SJSA1 (cell line): Measurements from ENCODE around the gene TMEM250. TPM values are rescaled to one million over a fixed set of nuclear protein-coding genes. Genes with fewer than 3 reads are reported as not detected.

ENCODE experiments used
- DNase-seq, 2 experiments: peaks; one replicate each; pipeline ENCODE4 v3.0.0-alpha.2; 2015 to 2020; ENCODE audit warnings: low spot score in 2 of 2, low read depth in 1 of 2
- H3K27ac ChIP-seq: fragments of 250-450 bp; sonication (Bioruptor Pico); 2 replicates; pipeline ENCODE4 v1.5.1; 2020; ENCODE audit warnings: mild to moderate bottlenecking, moderate library complexity
- H3K27me3 ChIP-seq: fragments of 250-450 bp; sonication (Bioruptor Pico); replicated peaks from 2 replicates; pipeline ENCODE4 v1.5.1; 2020; ENCODE audit warnings: mild to moderate bottlenecking, moderate library complexity
- H3K36me3 ChIP-seq: fragments of 250-450 bp; sonication (Bioruptor Pico); 2 replicates; pipeline ENCODE4 v1.5.1; 2020; ENCODE audit warnings: mild to moderate bottlenecking
- H3K4me1 ChIP-seq: fragments of 250-450 bp; sonication (Bioruptor Pico); replicated peaks from 2 replicates; pipeline ENCODE4 v1.6.1; 2021; ENCODE audit warnings: mild to moderate bottlenecking
- H3K4me3 ChIP-seq: fragments of 250-450 bp; sonication (Bioruptor Pico); 2 replicates; pipeline ENCODE4 v1.5.1; 2020; ENCODE audit warnings: mild to moderate bottlenecking
- H3K9me3 ChIP-seq: fragments of 250-450 bp; sonication (Bioruptor Pico); replicated peaks from 2 replicates; pipeline ENCODE4 v1.5.1; 2020; ENCODE audit warnings: mild to moderate bottlenecking
- total RNA-seq: library from RNA; depleted of rRNA; stranded (reverse); fragments of >200 nt; shearing (Covaris generic); gene quantifications from 2 replicates; pipeline ENCODE4 v1.2.3, GENCODE V29; 2014

The TMEM250 gene
- total RNA-seq, 1 experiment from 2014 or later: 27.8 TPM

DNA sequence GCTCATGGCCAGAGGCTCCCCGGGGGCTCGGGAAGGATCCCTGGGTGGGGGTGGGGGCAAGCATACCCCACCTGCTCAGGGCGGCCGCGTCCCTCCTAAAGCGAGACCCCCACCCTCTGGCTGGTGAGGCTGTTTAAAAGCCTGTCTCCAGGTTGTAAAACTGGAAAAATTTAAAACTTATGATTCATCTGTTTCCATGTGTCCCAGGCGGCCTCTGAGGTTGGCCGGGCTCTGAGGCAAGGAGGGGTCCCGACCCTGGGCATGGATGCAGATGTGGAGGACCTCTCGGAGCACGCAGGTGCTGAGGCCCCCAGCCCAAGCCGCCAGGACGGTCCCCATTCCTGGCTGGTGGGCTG, 24.2 kb upstream of the TMEM250 start:
- Histone ChIP-seq H3K4me1 (no peaks in the 10 kb centered on the region), H3K36me3 (no peaks in the 10 kb centered on the region), H3K4me3 (no peak overlapping the region), H3K9me3 (no peaks in the 10 kb centered on the region), H3K27me3 (peaks cover 28% of the 10 kb centered on the region), H3K27ac (no peak overlapping the region)
- no peak for DNase-seq

GRCh38 chr9:136142414-136142796, 23.7 kb upstream of the TMEM250 start:
- DNase-seq: no peak
- H3K4me1 ChIP-seq: no peaks in the 10 kb centered on the region
- no peaks in the 10 kb centered on the region for H3K36me3 ChIP-seq
- peaks cover 24% of the 10 kb centered on the region for H3K27me3 ChIP-seq
- no peak overlapping the region for H3K27ac ChIP-seq
- no peaks in the 10 kb centered on the region for H3K9me3 ChIP-seq
- no peak overlapping the region for H3K4me3 ChIP-seq

GRCh38 chr9:136141682-136142413, 23.2 kb upstream of the TMEM250 start:
- H3K9me3 ChIP-seq: no peaks in the 10 kb centered on the region
- H3K4me3 ChIP-seq: no peak overlapping the region
- H3K27ac ChIP-seq: no peak overlapping the region
- no peak for DNase-seq
- H3K27me3 ChIP-seq: peaks cover 20% of the 10 kb centered on the region
- H3K36me3 ChIP-seq: no peaks in the 10 kb centered on the region
- H3K4me1 ChIP-seq: no peaks in the 10 kb centered on the region

- H3K9me3 ChIP-seq: no peaks in the 10 kb centered on the region
- H3K27ac ChIP-seq: no peak overlapping the region
- peaks cover 15% of the 10 kb centered on the region for H3K27me3 ChIP-seq
- H3K4me3 ChIP-seq: no peak overlapping the region
- H3K4me1 ChIP-seq: no peaks in the 10 kb centered on the region
- H3K36me3 ChIP-seq: no peaks in the 10 kb centered on the region
- no peak for DNase-seq
Observed at GRCh38 chr9:136140966-136141365, 22.3 kb upstream of the TMEM250 start.

DNA sequence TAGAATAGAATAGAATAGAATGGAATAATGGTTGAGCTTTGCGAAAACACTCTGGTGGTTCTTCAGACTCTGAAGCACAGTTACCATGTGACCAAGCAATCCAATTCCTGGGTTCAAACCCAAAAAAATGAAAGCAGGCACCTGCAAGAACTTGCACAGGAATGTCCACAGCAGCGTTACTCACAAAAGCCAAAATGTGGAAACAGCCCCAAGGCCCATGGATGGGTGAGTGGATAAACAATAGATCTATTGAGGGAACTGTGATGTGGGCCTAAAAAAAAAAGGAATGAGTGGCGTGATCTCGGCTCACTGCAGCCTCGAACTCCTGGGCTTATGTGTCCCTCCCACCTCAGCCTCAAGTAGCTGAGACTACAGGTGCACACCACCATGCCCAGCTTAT, 21.4 kb upstream of the TMEM250 start:
- Histone ChIP-seq H3K4me3 (no peak overlapping the region), H3K27ac (no peak overlapping the region), H3K36me3 (no peaks in the 10 kb centered on the region), H3K27me3 (peaks cover 18% of the 10 kb centered on the region), H3K4me1 (peaks cover 4% of the 10 kb centered on the region; the same call in 1 of the 2 replicates), H3K9me3 (no peaks in the 10 kb centered on the region)
- no peak for DNase-seq

DNA sequence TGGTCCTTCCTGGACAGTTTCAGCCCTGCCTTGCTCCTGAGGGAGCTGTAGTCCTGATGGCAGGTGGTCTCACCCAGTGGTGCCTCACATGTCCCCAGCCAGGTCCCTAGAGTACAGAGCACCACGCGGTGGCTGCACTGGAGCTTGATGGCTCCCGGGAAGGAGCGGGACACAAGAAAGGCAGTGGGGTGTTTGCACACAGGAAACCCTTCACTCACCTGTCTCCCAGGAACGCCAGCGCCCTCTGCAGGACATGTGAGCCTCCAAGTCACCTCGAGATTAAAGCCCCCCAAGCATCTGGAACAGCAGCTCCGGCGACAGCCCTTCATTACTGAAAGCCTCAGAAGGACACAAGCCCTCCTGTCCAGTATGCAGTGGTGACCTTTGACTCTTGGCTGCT, 19.9 kb upstream of the TMEM250 start:
- H3K27me3 ChIP-seq: peaks cover 27% of the 10 kb centered on the region

DNA sequence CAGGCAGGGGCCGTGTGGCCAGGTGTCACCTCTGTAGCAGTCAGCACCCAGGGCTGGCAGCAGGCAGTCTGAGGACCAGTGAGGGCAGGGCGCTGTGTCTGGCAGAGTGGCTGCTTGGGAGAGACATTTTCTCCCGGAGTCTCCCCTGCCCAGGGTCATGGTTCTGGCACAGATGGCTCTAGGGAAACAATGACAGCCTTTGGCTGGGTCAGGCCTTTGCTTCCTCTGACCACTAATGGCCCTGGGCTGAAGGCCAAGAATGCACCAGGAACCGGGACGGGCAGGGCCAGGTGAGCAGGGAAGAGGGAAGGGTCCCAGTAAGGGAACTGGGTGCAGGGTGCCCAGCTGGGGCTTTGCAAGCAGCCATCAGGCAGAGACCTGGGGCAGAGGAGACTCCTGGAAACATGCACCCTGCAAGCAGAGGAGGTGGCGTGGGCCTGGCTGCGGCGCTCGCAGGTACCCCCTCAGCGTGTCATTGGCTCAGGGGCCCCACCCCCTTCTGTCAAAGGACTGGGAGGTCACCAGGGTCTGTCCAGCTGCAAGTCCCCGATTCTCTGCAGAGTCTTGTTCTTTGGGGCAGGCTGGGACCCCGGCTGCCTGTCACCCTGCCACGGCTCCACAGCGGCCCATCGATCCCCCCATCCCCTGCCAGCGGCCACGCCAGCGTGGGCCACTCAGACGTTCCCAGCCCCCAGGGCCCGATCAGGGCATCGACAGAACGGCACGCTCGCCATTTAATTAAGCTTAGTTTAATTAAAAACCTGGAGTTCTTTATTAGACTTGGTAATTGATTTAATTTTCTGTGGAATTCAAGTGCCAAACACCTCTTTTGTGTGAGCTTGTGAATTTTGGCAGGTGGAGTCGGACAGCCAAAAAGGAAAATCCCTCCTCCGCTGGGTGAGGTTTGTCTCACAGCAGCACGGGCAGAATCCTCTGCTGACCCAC, 18.9 kb upstream of the TMEM250 start:
- H3K9me3 ChIP-seq: no peaks in the 10 kb centered on the region
- no peak for DNase-seq

More for the DNA sequence above, 19.9 kb upstream of the TMEM250 start:
- no peak for DNase-seq
- no peak overlapping the region for H3K27ac ChIP-seq
- H3K36me3 ChIP-seq: no peaks in the 10 kb centered on the region
- H3K4me3 ChIP-seq: no peak overlapping the region
- no peaks in the 10 kb centered on the region for H3K9me3 ChIP-seq
- peaks cover 4% of the 10 kb centered on the region; the same call in 1 of the 2 replicates for H3K4me1 ChIP-seq

GRCh38 chr9:136136127-136136925, 17.7 kb upstream of the TMEM250 start:
- Histone ChIP-seq H3K4me3 (no peak overlapping the region), H3K27ac (no peak overlapping the region), H3K9me3 (no peaks in the 10 kb centered on the region), H3K4me1 (peaks cover 7% of the 10 kb centered on the region; the same call in 1 of the 2 replicates), H3K36me3 (no peaks in the 10 kb centered on the region), H3K27me3 (peaks cover 44% of the 10 kb centered on the region)
- no peak for DNase-seq

More for the DNA sequence above, 18.9 kb upstream of the TMEM250 start:
- H3K27ac ChIP-seq: no peak overlapping the region
- no peak overlapping the region for H3K4me3 ChIP-seq
- H3K27me3 ChIP-seq: peaks cover 31% of the 10 kb centered on the region
- peaks cover 7% of the 10 kb centered on the region; the same call in 1 of the 2 replicates for H3K4me1 ChIP-seq
- no peaks in the 10 kb centered on the region for H3K36me3 ChIP-seq

GRCh38 chr9:136135326-136136126, 16.9 kb upstream of the TMEM250 start:
- peaks cover 7% of the 10 kb centered on the region; the same call in 1 of the 2 replicates for H3K4me1 ChIP-seq
- DNase-seq: no peak
- H3K4me3 ChIP-seq: no peak overlapping the region
- no peaks in the 10 kb centered on the region for H3K36me3 ChIP-seq
- H3K9me3 ChIP-seq: no peaks in the 10 kb centered on the region
- H3K27me3 ChIP-seq: peaks cover 46% of the 10 kb centered on the region
- H3K27ac ChIP-seq: no peak overlapping the region

DNA sequence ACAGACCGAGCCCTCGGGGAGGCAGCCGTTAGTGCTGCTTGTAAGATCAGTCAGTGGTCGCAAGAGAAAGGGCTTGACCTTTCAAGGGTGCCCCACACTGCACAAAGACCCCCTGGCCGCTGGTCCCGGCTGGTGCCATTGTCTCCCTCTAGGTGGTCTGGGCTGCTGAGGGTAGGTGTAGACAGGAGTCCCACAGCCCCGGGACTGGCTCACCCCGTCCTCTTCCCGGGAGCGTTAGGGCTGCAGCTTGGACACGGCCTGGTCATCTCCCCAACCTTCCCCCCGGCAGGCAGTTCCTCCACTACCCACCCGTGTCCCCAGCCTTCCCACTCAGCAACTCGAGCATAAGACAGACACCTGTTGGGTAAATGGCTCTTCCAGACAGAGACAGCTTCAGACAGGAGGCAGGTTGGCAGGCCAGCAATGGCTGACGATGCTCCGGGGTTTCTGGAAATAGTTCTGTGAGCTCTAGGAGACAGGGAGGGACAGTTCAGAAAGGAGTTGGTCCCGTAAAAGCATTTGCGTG, 15.3 kb upstream of the TMEM250 start:
- Histone ChIP-seq H3K4me1 (peaks cover 7% of the 10 kb centered on the region; the same call in 1 of the 2 replicates), H3K36me3 (no peaks in the 10 kb centered on the region), H3K9me3 (no peaks in the 10 kb centered on the region), H3K4me3 (no peak overlapping the region), H3K27ac (no peak overlapping the region), H3K27me3 (peaks cover 53% of the 10 kb centered on the region)
- DNase-seq: no peak

GRCh38 chr9:136133191-136133958, 14.7 kb upstream of the TMEM250 start:
- Histone ChIP-seq H3K27ac (no peak overlapping the region), H3K4me3 (no peak overlapping the region), H3K9me3 (no peaks in the 10 kb centered on the region), H3K4me1 (peaks cover 7% of the 10 kb centered on the region; the same call in 1 of the 2 replicates), H3K36me3 (no peaks in the 10 kb centered on the region), H3K27me3 (peaks cover 56% of the 10 kb centered on the region)
- no peak for DNase-seq

DNA sequence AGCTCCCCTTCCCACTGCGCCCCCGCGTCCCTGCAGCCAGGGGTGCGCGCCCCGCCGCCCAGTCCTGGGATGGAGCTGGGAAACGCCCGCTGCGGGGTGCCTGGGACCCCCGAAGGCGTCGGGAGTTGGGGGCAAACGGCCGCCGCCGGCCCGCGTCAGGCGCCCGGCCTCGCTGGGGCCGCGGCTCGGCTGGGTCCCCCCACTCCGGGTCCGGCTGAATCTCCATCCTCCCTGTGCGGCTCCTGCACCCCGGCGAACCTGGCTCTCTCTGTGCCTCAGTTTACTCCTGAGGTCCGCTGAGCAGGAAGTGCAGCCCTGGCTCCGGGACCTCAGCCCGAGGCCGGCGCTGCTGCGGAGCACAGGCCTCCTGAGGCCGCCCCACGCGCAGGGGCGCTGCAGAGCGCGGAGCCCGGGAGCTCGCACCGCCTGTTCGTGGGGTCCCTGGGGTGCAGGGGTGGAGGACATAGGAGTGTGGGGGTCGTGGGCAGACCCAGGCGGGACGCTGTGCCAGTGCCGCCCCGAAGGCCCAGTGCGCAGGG, 13.9 kb upstream of the TMEM250 start:
- Histone ChIP-seq H3K4me3 (no peak overlapping the region), H3K27me3 (peaks cover 58% of the 10 kb centered on the region)
- no peak for DNase-seq

More for the DNA sequence above, 13.9 kb upstream of the TMEM250 start:
- Histone ChIP-seq H3K9me3 (no peaks in the 10 kb centered on the region), H3K27ac (no peak overlapping the region), H3K4me1 (peaks cover 7% of the 10 kb centered on the region; the same call in 1 of the 2 replicates), H3K36me3 (no peaks in the 10 kb centered on the region)
